Measurements from ENCODE around the gene USP43.
"Not testable (repeated sequence)": the region's sequence is repeated elsewhere in the genome, so short reads cannot be mapped to it uniquely, and the experiment has no call there.

DNA sequence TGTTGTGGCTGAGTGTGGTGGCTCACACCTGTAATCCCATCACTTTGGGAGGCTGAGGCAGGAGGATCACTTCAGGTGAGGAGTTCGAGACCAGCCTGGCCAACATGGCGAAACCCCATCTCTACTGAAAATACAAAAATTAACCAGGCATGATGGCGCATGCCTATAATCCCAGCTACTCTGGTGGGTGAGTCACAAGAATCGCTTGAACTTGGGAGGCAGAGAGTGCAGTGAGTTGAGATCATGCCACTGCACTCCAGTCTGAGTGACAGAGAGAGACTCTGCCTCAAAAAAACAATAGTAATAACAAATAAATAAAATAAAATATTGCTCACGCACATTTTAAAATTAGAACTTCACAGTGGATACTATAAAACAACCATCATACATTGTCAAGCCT lies 38.3 kb upstream of the USP43 start:
- not testable (repeated sequence) for TF ChIP-seq JUND (IDR thresholded peaks at IDR 0.05; ENCODE audit: low read depth, low read length); BCL3 (IDR thresholded peaks at IDR 0.05; ENCODE audit: borderline replicate concordance, insufficient read depth, low read depth, low read length, poor library complexity, severe bottlenecking); EZH2 (IDR thresholded peaks at IDR 0.05; ENCODE audit: borderline replicate concordance, control insufficient read depth, low read depth, low read length)
